GM18951 (cell line): ENCODE results near the gene AFF3.
"Not testable (repeated sequence)": the region's sequence is repeated elsewhere in the genome, so short reads cannot be mapped to it uniquely, and the experiment has no call there.

ENCODE experiments used
- POLR2A ChIP-seq: IDR thresholded peaks from 4 replicates; pipeline ENCODE4 v1.6.1; 2011; ENCODE audit warnings: mild to moderate bottlenecking; ENCODE audit not compliant: insufficient read length, insufficient read depth; ENCODE audit errors: extremely low read depth
- in situ Hi-C: fragments of 300-500 bp; cut with MboI; formaldehyde crosslinking; loops from one replicate; pipeline ENCODE4 v1.12.0; 2022; ENCODE audit warnings: low sequenced_read_pairs, mixed read lengths, inconsistent platforms; ENCODE audit not compliant: unreplicated experiment

The AFF3 gene

GRCh38 chr2:100178085-100178788, 35.8 kb upstream of the AFF3 start:
- in situ Hi-C loops, result no loop called here
- TF ChIP-seq POLR2A, result no peak

- no peak for TF ChIP-seq POLR2A
- in situ Hi-C loops, result no loop called here
Measured at GRCh38 chr2:100176925-100177324, 34.5 kb upstream of the AFF3 start.

GRCh38 chr2:100174026-100174431, 31.6 kb upstream of the AFF3 start:
- in situ Hi-C loops, result no loop called here
- TF ChIP-seq POLR2A, result no peak

DNA sequence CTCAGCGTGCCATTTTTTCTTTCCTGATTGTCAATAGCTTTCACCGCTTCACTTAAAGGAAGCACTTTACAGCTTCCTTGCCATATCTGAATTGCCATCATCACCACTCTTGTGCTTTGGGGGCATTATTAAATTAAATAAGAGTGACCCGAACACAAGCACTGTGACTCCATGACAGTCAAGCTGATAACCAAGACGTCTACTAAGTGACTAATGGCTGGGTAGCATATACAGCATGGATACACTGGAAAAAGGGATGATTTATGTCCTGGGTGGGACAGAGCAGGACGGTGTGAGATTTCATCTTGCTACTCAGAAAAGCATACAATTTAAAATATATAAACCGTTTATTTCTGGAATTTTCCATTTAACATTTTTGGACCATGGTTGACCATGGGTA, 24.3 kb upstream of the AFF3 start:
- no peak for TF ChIP-seq POLR2A
- in situ Hi-C loops, result no loop called here

DNA sequence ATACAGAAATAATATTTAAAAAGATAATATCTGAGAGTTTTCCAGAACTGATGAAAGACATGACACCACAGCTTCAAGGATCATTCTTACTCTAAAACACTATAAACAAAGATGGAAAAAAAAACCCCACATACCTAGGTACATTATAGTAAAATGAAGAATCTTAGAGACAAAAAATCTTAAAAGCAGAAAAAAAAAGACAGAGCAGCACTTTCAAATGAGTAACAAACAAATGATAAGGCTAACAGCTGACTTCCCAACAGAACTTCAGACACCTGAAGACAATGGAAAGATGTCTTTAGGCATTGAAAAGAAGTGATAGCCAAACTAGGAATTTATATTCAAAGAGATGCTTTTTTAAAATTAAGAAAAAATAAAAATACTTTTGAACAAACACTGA, 21.2 kb upstream of the AFF3 start:
- TF ChIP-seq POLR2A, result no peak
- in situ Hi-C loops, result no loop called here

DNA sequence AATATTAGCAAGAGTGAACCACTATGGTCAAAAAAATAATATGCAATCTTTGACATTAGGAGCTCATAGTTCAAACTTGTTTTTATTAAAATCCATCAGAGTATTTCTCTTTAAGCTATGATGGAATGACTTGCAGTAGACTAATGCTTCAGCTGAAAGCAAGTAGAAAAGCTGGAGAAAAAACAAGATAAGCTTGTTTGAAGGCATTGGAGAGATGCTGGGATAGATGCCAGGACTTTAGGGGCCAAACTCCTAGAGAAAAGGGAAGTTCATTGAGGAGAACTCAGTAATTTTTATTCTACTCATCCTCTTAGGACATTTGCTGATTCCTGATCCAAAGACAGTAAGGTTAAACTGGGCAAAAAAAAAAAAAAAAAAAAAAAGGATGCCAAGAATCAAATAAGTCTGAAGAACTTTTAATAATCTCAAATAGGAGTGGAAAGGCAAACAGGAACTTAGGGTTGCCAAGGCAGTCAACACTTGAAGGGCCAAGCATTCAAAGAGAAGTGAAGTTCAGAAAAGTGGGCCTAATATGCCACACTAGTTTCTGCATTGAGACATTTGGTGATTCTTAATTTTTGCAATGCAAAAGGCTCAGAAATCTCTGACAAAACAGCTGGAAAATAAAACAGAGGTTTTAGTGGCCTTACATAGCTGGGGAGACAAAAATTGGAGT, 19.7 kb upstream of the AFF3 start:
- TF ChIP-seq POLR2A, result no peak
- in situ Hi-C loops, result no loop called here

GRCh38 chr2:100160396-100160795, 18.0 kb upstream of the AFF3 start:
- no peak for TF ChIP-seq POLR2A

GRCh38 chr2:100151832-100152231, 9.4 kb upstream of the AFF3 start:
- in situ Hi-C loops, result not testable (repeated sequence)

More at GRCh38 chr2:100160396-100160795, 18.0 kb upstream of the AFF3 start:
- in situ Hi-C loops, result no loop called here

DNA sequence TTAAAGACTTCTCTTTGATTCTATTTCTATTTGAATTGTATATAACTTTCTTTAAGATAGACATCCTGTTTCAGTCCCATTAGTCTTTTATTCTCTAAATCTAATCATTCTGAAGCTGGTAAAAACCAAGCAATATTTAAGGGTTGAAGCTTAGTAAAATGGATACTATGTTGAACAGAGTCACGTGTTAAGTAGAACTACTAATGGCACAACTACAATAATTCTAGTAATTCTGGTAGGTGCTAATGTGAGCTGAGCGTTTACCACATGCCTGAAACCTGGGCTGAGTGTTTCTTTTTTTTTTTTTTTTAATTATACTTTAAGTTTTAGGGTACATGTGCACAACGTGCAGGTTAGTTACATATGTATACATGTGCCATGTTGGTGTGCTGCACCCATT, 8.9 kb upstream of the AFF3 start:
- in situ Hi-C loops, result no loop called here
- TF ChIP-seq POLR2A, result no peak

GRCh38 chr2:100148883-100149282, 6.5 kb upstream of the AFF3 start:
- in situ Hi-C loops, result no loop called here
- TF ChIP-seq POLR2A, result no peak

DNA sequence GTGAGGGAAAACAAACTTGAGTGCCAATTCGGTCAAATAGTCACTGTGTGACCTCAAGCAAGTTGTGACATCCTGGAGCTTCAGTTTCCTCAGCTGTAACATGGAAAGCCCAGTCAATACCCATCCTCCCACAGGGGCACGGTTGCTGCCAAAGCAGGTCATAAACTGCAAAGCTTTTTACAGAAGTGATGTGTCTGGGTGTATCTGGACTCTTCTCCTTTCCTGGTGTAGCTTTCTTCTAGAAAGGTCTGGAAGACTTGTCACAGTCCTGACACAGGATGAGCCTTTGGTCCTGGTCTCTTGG, 4.2 kb upstream of the AFF3 start:
- in situ Hi-C loops, result no loop called here
- no peak for TF ChIP-seq POLR2A

- no peak for TF ChIP-seq POLR2A
- in situ Hi-C loops, result no loop called here
Measured at GRCh38 chr2:100145893-100146656, 3.7 kb upstream of the AFF3 start.

DNA sequence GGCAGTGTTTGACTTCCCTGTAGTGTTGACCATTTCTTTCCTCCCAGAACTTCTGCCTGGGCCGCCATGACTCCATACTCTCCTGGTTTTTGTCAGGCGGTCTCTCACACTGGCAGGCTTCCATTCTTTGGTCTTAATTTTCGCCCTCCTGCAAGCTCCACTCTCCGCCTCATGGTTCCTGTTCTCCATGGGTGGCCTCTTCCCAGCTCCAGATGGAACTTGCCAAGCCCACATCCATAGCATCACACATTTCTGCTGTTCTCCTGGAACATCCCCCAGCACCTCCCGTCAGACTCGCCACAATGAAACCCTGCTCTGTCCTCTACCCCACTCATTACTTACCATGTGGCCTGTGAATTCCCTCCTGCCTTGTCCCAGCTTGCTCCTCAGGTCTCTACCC, 896 bp upstream of the AFF3 start:
- no peak for TF ChIP-seq POLR2A

DNA sequence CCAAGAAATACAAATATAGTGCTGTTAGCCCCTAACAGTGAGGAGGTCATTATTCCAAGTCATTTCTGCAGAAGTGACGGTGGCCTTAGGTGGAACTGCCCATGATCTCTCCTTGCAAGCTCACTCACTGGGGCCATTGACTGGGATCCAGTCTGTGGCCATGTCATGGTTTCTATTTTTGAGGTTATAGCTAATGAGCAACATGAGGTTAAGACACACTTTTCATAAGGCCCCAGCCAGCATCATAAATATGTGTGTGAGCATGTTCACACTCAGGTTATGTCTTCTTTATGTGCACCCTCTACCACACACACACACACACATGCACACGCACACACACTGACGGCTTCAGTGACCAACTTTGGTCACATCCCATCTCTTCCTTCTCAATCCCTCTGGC, 484 bp downstream of the AFF3 start:
- TF ChIP-seq POLR2A, result no peak
- in situ Hi-C loops, result no loop called here

More for the DNA sequence above, 896 bp upstream of the AFF3 start:
- in situ Hi-C loops, result no loop called here
